ENCODE data around the gene TOR1AIP2.

GRCh38 chr1:179808503-179808902 lies 69.1 kb downstream of the TOR1AIP2 start:
- TF ChIP-seq EP300 (IDR thresholded peaks at IDR 0.05) (no peak), POLR2A (IDR thresholded peaks at IDR 0.05) (no peak), POLR2AphosphoS5 (IDR thresholded peaks at IDR 0.05) (no peak)
- TF ChIP-seq, protein P1, sequence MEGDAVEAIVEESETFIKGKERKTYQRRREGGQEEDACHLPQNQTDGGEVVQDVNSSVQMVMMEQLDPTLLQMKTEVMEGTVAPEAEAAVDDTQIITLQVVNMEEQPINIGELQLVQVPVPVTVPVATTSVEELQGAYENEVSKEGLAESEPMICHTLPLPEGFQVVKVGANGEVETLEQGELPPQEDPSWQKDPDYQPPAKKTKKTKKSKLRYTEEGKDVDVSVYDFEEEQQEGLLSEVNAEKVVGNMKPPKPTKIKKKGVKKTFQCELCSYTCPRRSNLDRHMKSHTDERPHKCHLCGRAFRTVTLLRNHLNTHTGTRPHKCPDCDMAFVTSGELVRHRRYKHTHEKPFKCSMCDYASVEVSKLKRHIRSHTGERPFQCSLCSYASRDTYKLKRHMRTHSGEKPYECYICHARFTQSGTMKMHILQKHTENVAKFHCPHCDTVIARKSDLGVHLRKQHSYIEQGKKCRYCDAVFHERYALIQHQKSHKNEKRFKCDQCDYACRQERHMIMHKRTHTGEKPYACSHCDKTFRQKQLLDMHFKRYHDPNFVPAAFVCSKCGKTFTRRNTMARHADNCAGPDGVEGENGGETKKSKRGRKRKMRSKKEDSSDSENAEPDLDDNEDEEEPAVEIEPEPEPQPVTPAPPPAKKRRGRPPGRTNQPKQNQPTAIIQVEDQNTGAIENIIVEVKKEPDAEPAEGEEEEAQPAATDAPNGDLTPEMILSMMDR (IDR thresholded peaks at IDR 0.05), result no peak
